Loucy (cell line): ENCODE data around the gene CRYBA2.

Experiments used
- H2AFZ ChIP-seq: fragments of 200-600 bp; sonication (generic); 2 replicates; pipeline ENCODE4 v1.6.0; 2016; ENCODE audit warnings: antibody characterized with exemption, mild to moderate bottlenecking, low read length, moderate library complexity
- H3F3A ChIP-seq: fragments of 200-600 bp; 2 replicates; pipeline ENCODE4 v1.6.0; 2016; ENCODE audit warnings: antibody characterized with exemption, low read depth, mild to moderate bottlenecking
- H3K27me3 ChIP-seq: fragments of 200-600 bp; sonication (generic); 2 replicates; pipeline ENCODE4 v1.6.1; 2014; ENCODE audit warnings: low read length, mild to moderate bottlenecking; ENCODE audit not compliant: insufficient read depth, poor library complexity, severe bottlenecking
- H3K36me3 ChIP-seq: fragments of 200-600 bp; sonication (generic); 2 replicates; pipeline ENCODE4 v1.6.1; 2016; ENCODE audit warnings: low read length; ENCODE audit not compliant: insufficient read depth
- H3K4me1 ChIP-seq: fragments of 200-600 bp; sonication (generic); 2 replicates; pipeline ENCODE4 v1.5.1; 2014; ENCODE audit warnings: low read length, mild to moderate bottlenecking; ENCODE audit not compliant: insufficient read depth, poor library complexity, severe bottlenecking
- H3K4me2 ChIP-seq: fragments of 200-600 bp; sonication (generic); 2 replicates; pipeline ENCODE4 v1.6.0; 2014; ENCODE audit warnings: antibody characterized with exemption, low read length, low read depth, mild to moderate bottlenecking; ENCODE audit not compliant: poor library complexity, severe bottlenecking
- H3K4me3 ChIP-seq: fragments of 200-600 bp; sonication (generic); 2 replicates; pipeline ENCODE4 v1.5.1; 2014; ENCODE audit warnings: low read length, mild to moderate bottlenecking, mixed read lengths; ENCODE audit not compliant: poor library complexity, severe bottlenecking
- H3K79me2 ChIP-seq: fragments of 200-600 bp; sonication (generic); 2 replicates; pipeline ENCODE4 v1.6.1; 2014; ENCODE audit warnings: low read length; ENCODE audit not compliant: insufficient read depth
- H3K9ac ChIP-seq: fragments of 200-600 bp; sonication (generic); 2 replicates; pipeline ENCODE4 v1.6.0; 2014; ENCODE audit warnings: mild to moderate bottlenecking, low read depth, low read length, moderate library complexity; ENCODE audit not compliant: poor library complexity, severe bottlenecking
- H3K9me2 ChIP-seq: fragments of 200-600 bp; sonication (generic); replicated peaks from 2 replicates; pipeline ENCODE4 v1.6.1; 2016; ENCODE audit warnings: low read depth, low read length, mixed read lengths
- H3K9me3 ChIP-seq: fragments of 200-600 bp; sonication (generic); 2 replicates; pipeline ENCODE4 v1.6.1; 2014; ENCODE audit warnings: mild to moderate bottlenecking, antibody characterized with exemption, low read length, low read depth; ENCODE audit not compliant: insufficient read depth
- H4K20me1 ChIP-seq: fragments of 200-600 bp; sonication (generic); 2 replicates; pipeline ENCODE4 v1.6.0; 2014; ENCODE audit warnings: antibody characterized with exemption, low read length, mild to moderate bottlenecking; ENCODE audit not compliant: insufficient read depth, poor library complexity, severe bottlenecking
- CTCF ChIP-seq: fragments of 200-600 bp; sonication (generic); conservative IDR thresholded peaks from 2 replicates; pipeline ENCODE4 v1.5.1; 2014; ENCODE audit warnings: mild to moderate bottlenecking, antibody characterized with exemption, low read length
- EZH2phosphoT487 ChIP-seq: fragments of 200-600 bp; IDR thresholded peaks from 2 replicates; pipeline ENCODE4 v1.6.1; 2018; ENCODE audit warnings: antibody characterized with exemption, mild to moderate bottlenecking, moderate library complexity, borderline replicate concordance

The CRYBA2 gene

GRCh38 chr2:218999021-218999880 lies 6.0 kb upstream of the CRYBA2 start:
- no peak for TF ChIP-seq EZH2phosphoT487
- TF ChIP-seq CTCF, result no peak
- H3K4me1 ChIP-seq, result peaks cover 33% of the 10 kb centered on the region
- H4K20me1 ChIP-seq, result no peaks in the 10 kb centered on the region
- no peaks in the 10 kb centered on the region for H3F3A ChIP-seq
- no peaks in the 10 kb centered on the region for H3K27me3 ChIP-seq
- no peaks in the 10 kb centered on the region for H3K36me3 ChIP-seq
- no peak overlapping the region for H3K4me2 ChIP-seq
- H2AFZ ChIP-seq, result no peak overlapping the region
- no peak overlapping the region for H3K4me3 ChIP-seq
- no peaks in the 10 kb centered on the region for H3K9me3 ChIP-seq
- no peaks in the 10 kb centered on the region for H3K79me2 ChIP-seq
- no peaks in the 10 kb centered on the region for H3K9me2 ChIP-seq
- H3K9ac ChIP-seq, result peak overlapping the region; percentile 16

- H3K79me2 ChIP-seq, result no peaks in the 10 kb centered on the region
- no peaks in the 10 kb centered on the region for H3K36me3 ChIP-seq
- H2AFZ ChIP-seq, result no peak overlapping the region
- peaks cover 33% of the 10 kb centered on the region for H3K4me1 ChIP-seq
- no peaks in the 10 kb centered on the region for H3K27me3 ChIP-seq
- no peaks in the 10 kb centered on the region for H3K9me3 ChIP-seq
- H3K4me2 ChIP-seq, result peak overlapping the region; percentile 53
- TF ChIP-seq CTCF (no peak), EZH2phosphoT487 (no peak)
- no peaks in the 10 kb centered on the region for H3F3A ChIP-seq
- H4K20me1 ChIP-seq, result no peaks in the 10 kb centered on the region
- peak overlapping the region; percentile 4 for H3K9ac ChIP-seq
- no peaks in the 10 kb centered on the region for H3K9me2 ChIP-seq
- H3K4me3 ChIP-seq, result peak overlapping the region; percentile 39
These were observed 5.3 kb upstream of the CRYBA2 start for GRCh38 chr2:218998414-218999002.

DNA sequence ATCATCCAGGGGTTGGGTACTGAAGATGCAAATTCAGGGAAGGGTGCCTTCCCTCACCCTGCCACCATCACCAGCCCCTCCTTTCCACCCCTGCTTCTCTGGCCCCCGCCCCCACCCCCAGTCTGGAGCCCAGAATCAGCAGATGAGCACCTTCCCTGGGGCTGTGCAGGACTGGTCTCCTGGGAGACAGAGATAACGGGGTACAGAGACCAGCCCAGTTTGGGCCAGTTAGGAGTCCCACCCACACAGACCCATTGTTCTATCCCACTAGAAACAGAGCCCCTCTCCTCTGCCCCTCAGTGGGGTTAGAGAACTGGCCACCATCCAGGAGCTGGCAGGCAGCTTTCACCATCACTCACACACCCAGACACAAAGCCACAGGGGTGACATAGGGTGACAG lies 4.5 kb upstream of the CRYBA2 start:
- H3K79me2 ChIP-seq, result no peaks in the 10 kb centered on the region
- H2AFZ ChIP-seq, result no peak overlapping the region; the same call in 1 of the 2 replicates
- peak overlapping the region; percentile 4 for H3K9ac ChIP-seq
- TF ChIP-seq EZH2phosphoT487 (no peak), CTCF (no peak)
- H3K36me3 ChIP-seq, result no peaks in the 10 kb centered on the region
- H3K4me3 ChIP-seq, result peak overlapping the region; percentile 39
- no peaks in the 10 kb centered on the region for H3K27me3 ChIP-seq
- peak overlapping the region; percentile 53 for H3K4me2 ChIP-seq
- no peaks in the 10 kb centered on the region for H3F3A ChIP-seq
- no peaks in the 10 kb centered on the region for H4K20me1 ChIP-seq
- peaks cover 33% of the 10 kb centered on the region for H3K4me1 ChIP-seq
- H3K9me2 ChIP-seq, result no peaks in the 10 kb centered on the region
- no peaks in the 10 kb centered on the region for H3K9me3 ChIP-seq
